HL-60 (cell line): ENCODE results near the gene JAK1.

Experiments used
- GABPA ChIP-seq: IDR thresholded peaks from 2 replicates; pipeline ENCODE4 v1.6.1; 2012; ENCODE audit warnings: low read depth
- POLR2AphosphoS5 ChIP-seq: IDR thresholded peaks from 2 replicates; pipeline ENCODE4 v1.6.1; 2012; ENCODE audit warnings: low read depth
- SPI1 ChIP-seq: IDR thresholded peaks from 2 replicates; pipeline ENCODE4 v1.6.1; 2012; ENCODE audit warnings: low read depth, mild to moderate bottlenecking, borderline replicate concordance
- TF ChIP-seq, protein P1 (sequence below): IDR thresholded peaks from one replicate; pipeline ENCODE4 v1.5.1; 2011; ENCODE audit warnings: low read length, control low read depth, inconsistent platforms; ENCODE audit not compliant: insufficient read depth
- TF ChIP-seq, protein P2 (sequence below): IDR thresholded peaks from 2 replicates; pipeline ENCODE4 v1.6.1; 2012; ENCODE audit warnings: low read depth; ENCODE audit not compliant: insufficient replicate concordance

DNA sequence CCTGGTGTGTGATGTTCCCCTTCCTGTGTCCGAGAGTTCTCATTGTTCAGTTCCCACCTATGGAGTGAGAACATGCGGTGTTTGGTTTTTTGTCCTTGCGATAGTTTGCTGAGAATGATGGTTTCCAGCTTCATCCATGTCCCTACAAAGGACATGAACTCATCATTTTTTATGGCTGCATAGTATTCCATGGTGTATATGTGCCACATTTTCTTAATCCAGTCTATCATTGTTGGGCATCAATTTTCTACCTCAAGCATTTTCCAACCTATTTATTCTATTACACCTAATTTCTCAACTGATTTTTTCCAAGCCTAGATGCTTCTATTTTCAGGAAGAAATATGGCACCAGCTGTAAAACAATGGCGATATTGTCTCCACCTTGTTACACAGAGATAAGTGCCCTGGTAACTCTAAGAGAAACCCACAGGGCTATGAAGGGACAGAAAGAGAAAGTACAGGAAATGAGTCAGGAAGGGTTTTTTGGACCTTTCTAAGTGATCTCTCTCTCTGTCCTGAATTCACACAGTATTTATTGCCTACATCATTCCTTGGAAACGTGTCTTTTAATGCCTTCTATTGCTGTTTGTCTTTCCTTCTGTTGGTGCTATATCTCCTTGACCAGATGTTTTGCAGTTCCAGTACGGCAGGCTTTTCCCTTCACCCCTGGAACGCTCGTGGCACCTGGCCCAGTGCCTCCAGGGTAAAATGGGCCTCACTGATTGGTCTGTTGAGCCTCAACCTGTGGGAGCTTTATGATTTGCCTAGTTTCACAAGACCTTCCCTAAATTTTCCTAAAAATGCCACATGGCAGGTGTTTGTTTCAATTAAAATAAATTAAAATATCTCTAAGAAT, 14.6 kb upstream of the JAK1 start:
- TF ChIP-seq POLR2AphosphoS5 (no peak), GABPA (no peak), SPI1 (no peak)
- TF ChIP-seq, protein P1, sequence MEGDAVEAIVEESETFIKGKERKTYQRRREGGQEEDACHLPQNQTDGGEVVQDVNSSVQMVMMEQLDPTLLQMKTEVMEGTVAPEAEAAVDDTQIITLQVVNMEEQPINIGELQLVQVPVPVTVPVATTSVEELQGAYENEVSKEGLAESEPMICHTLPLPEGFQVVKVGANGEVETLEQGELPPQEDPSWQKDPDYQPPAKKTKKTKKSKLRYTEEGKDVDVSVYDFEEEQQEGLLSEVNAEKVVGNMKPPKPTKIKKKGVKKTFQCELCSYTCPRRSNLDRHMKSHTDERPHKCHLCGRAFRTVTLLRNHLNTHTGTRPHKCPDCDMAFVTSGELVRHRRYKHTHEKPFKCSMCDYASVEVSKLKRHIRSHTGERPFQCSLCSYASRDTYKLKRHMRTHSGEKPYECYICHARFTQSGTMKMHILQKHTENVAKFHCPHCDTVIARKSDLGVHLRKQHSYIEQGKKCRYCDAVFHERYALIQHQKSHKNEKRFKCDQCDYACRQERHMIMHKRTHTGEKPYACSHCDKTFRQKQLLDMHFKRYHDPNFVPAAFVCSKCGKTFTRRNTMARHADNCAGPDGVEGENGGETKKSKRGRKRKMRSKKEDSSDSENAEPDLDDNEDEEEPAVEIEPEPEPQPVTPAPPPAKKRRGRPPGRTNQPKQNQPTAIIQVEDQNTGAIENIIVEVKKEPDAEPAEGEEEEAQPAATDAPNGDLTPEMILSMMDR = no peak
- TF ChIP-seq, protein P2, sequence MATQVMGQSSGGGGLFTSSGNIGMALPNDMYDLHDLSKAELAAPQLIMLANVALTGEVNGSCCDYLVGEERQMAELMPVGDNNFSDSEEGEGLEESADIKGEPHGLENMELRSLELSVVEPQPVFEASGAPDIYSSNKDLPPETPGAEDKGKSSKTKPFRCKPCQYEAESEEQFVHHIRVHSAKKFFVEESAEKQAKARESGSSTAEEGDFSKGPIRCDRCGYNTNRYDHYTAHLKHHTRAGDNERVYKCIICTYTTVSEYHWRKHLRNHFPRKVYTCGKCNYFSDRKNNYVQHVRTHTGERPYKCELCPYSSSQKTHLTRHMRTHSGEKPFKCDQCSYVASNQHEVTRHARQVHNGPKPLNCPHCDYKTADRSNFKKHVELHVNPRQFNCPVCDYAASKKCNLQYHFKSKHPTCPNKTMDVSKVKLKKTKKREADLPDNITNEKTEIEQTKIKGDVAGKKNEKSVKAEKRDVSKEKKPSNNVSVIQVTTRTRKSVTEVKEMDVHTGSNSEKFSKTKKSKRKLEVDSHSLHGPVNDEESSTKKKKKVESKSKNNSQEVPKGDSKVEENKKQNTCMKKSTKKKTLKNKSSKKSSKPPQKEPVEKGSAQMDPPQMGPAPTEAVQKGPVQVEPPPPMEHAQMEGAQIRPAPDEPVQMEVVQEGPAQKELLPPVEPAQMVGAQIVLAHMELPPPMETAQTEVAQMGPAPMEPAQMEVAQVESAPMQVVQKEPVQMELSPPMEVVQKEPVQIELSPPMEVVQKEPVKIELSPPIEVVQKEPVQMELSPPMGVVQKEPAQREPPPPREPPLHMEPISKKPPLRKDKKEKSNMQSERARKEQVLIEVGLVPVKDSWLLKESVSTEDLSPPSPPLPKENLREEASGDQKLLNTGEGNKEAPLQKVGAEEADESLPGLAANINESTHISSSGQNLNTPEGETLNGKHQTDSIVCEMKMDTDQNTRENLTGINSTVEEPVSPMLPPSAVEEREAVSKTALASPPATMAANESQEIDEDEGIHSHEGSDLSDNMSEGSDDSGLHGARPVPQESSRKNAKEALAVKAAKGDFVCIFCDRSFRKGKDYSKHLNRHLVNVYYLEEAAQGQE = no peak
